Measurements from ENCODE around the gene GCNT4. TPM values are rescaled to one million over a fixed set of nuclear protein-coding genes. Genes with fewer than 3 reads are reported as not detected.
A peak's percentile ranks its signal among the peaks of the same experiment; 100 is the strongest.

Gene GCNT4
- total RNA-seq, 3 donors from 2014 or later (not counting 1 experiment from before 2014, with no cell fraction given): 0.25 to 2.0 (median 0.52) TPM

- H3K36me3 Mint-ChIP-seq: no peaks in the 10 kb centered on the region
- no peak overlapping the region for H3K4me3 ChIP-seq (ENCODE audit: low read length)
- peaks cover 12% of the 10 kb centered on the region for H3K27me3 ChIP-seq (ENCODE audit: control insufficient read depth, insufficient read depth, low read length)
- no peaks in the 10 kb centered on the region for H3K9me3 Mint-ChIP-seq
- peaks cover 39 to 54% of the 10 kb centered on the region in 2 donors for H3K4me1 Mint-ChIP-seq
- intact Hi-C loops (cut with micrococcal nuclease): loop anchor here (2.0 kb wide), 1 partner anchor 1206 kb away; no protein-coding TSS in a partner anchor
- H3K4me3 Mint-ChIP-seq: peak overlapping the region; percentile 22
- 93% methylated on average over 11 of the region's 11 CpGs for WGBS (ENCODE audit: insufficient coverage)
- H3K9me3 ChIP-seq (ENCODE audit: control insufficient read depth, insufficient read depth, low read length): no peaks in the 10 kb centered on the region
- H3K27ac Mint-ChIP-seq: peak overlapping the region in 1 of 2 donors; percentile 17
- TF ChIP-seq CTCF (IDR thresholded peaks at IDR 0.05): no peak
- DNase-seq (peak in 1 of 2 donors; percentile 54), ATAC-seq (no peak)
- no peaks in the 10 kb centered on the region for H3K36me3 ChIP-seq (ENCODE audit: control insufficient read depth, insufficient read depth, low read length)
- H3K27me3 Mint-ChIP-seq (ENCODE audit: low read depth in 2 of 2): peaks cover 31 to 42% of the 10 kb centered on the region in 2 donors
- H3K4me1 ChIP-seq (ENCODE audit: control insufficient read depth, insufficient read depth, low read length): peaks cover 39% of the 10 kb centered on the region
- H3K27ac ChIP-seq (ENCODE audit: low read length): no peak overlapping the region
These were observed 1.9 kb downstream of the GCNT4 start for GRCh38 chr5:75050415-75050814.

- WGBS (ENCODE audit: insufficient coverage): 57% methylated on average over 11 of the region's 11 CpGs
- H3K4me3 Mint-ChIP-seq: peak overlapping the region; percentile 22
- H3K4me3 ChIP-seq (ENCODE audit: low read length): no peak overlapping the region
- no peaks in the 10 kb centered on the region for H3K36me3 Mint-ChIP-seq
- H3K9me3 ChIP-seq (ENCODE audit: control insufficient read depth, insufficient read depth, low read length): no peaks in the 10 kb centered on the region
- intact Hi-C loops (cut with micrococcal nuclease): loop anchor here (2.0 to 10.0 kb wide), 2 partner anchors 215 to 1207 kb away; no protein-coding TSS in a partner anchor
- H3K27me3 ChIP-seq (ENCODE audit: control insufficient read depth, insufficient read depth, low read length): peaks cover 9% of the 10 kb centered on the region
- H3K27me3 Mint-ChIP-seq (ENCODE audit: low read depth in 2 of 2): peaks cover 25 to 35% of the 10 kb centered on the region in 2 donors
- peak; percentile 73 for TF ChIP-seq CTCF (IDR thresholded peaks at IDR 0.05)
- no peaks in the 10 kb centered on the region for H3K36me3 ChIP-seq (ENCODE audit: control insufficient read depth, insufficient read depth, low read length)
- no peaks in the 10 kb centered on the region for H3K9me3 Mint-ChIP-seq
- peaks cover 39% of the 10 kb centered on the region for H3K4me1 ChIP-seq (ENCODE audit: control insufficient read depth, insufficient read depth, low read length)
- DNase-seq: peak; percentile 35 to 90
- H3K4me1 Mint-ChIP-seq: peaks cover 39 to 54% of the 10 kb centered on the region in 2 donors
- no peak overlapping the region for H3K27ac ChIP-seq (ENCODE audit: low read length)
- peak; percentile 59 to 71 (median 60) for ATAC-seq
- peak overlapping the region in 1 of 2 donors; percentile 38 for H3K27ac Mint-ChIP-seq
These were observed 2.7 kb downstream of the GCNT4 start for GRCh38 chr5:75049456-75050351.

- DNase-seq: peak in 1 of 2 donors; percentile 38
- Mint-ChIP-seq H3K4me1 (peaks cover 34 to 47% of the 10 kb centered on the region in 2 donors), H3K4me3 (peak overlapping the region; percentile 43), H3K9me3 (no peaks in the 10 kb centered on the region), H3K36me3 (no peaks in the 10 kb centered on the region), H3K27me3 (ENCODE audit: low read depth in 2 of 2) (peaks cover 22 to 36% of the 10 kb centered on the region in 2 donors), H3K27ac (peak overlapping the region in 1 of 2 donors; percentile 74)
- peaks cover 29% of the 10 kb centered on the region for H3K4me1 ChIP-seq (ENCODE audit: control insufficient read depth, insufficient read depth, low read length)
- H3K27me3 ChIP-seq (ENCODE audit: control insufficient read depth, insufficient read depth, low read length): peaks cover 4% of the 10 kb centered on the region
- intact Hi-C loops (cut with micrococcal nuclease): loop anchor here (10.0 kb wide), 1 partner anchor 216 kb away; no protein-coding TSS in a partner anchor
- no peak for TF ChIP-seq CTCF (IDR thresholded peaks at IDR 0.05)
- ATAC-seq: peak in 2 of 3 donors; percentile 8 to 36
- no peak overlapping the region for H3K27ac ChIP-seq (ENCODE audit: low read length)
- H3K36me3 ChIP-seq (ENCODE audit: control insufficient read depth, insufficient read depth, low read length): no peaks in the 10 kb centered on the region
- H3K9me3 ChIP-seq (ENCODE audit: control insufficient read depth, insufficient read depth, low read length): no peaks in the 10 kb centered on the region
- peak overlapping the region; percentile 10 for H3K4me3 ChIP-seq (ENCODE audit: low read length)
- WGBS (ENCODE audit: insufficient coverage): 48% methylated on average over 7 of the region's 7 CpGs
These were observed 3.9 kb downstream of the GCNT4 start for GRCh38 chr5:75048457-75048953.
